ENCODE measurements around the gene MTUS2. TPM values are rescaled to one million over a fixed set of nuclear protein-coding genes. Genes with fewer than 3 reads are reported as not detected.

MTUS2 gene
- total RNA-seq, 1 donor from 2014 or later = 0.90 TPM

GRCh38 chr13:28864544-28864943 lies 44.4 kb downstream of the MTUS2 start:
- DNase-seq (ENCODE audit: low spot score) = no peak
- Mint-ChIP-seq H3K4me3 (ENCODE audit: unreplicated experiment) (no peak overlapping the region), H3K27me3 (ENCODE audit: unreplicated experiment) (no peaks in the 10 kb centered on the region), H3K9me3 (ENCODE audit: unreplicated experiment) (no peaks in the 10 kb centered on the region), H3K36me3 (ENCODE audit: low read depth, unreplicated experiment) (no peaks in the 10 kb centered on the region), H3K4me1 (ENCODE audit: unreplicated experiment) (no peaks in the 10 kb centered on the region), H3K27ac (ENCODE audit: unreplicated experiment) (no peak overlapping the region)
- TF ChIP-seq CTCF (IDR thresholded peaks at IDR 0.05; ENCODE audit: unreplicated experiment) = no peak

GRCh38 chr13:28865149-28865744 lies 45.1 kb downstream of the MTUS2 start:
- TF ChIP-seq CTCF (IDR thresholded peaks at IDR 0.05; ENCODE audit: unreplicated experiment) = no peak
- H3K27ac Mint-ChIP-seq (ENCODE audit: unreplicated experiment) = no peak overlapping the region
- H3K4me1 Mint-ChIP-seq (ENCODE audit: unreplicated experiment) = no peaks in the 10 kb centered on the region
- no peaks in the 10 kb centered on the region for H3K9me3 Mint-ChIP-seq (ENCODE audit: unreplicated experiment)
- H3K36me3 Mint-ChIP-seq (ENCODE audit: low read depth, unreplicated experiment) = no peaks in the 10 kb centered on the region
- no peak for DNase-seq (ENCODE audit: low spot score)
- no peaks in the 10 kb centered on the region for H3K27me3 Mint-ChIP-seq (ENCODE audit: unreplicated experiment)
- H3K4me3 Mint-ChIP-seq (ENCODE audit: unreplicated experiment) = no peak overlapping the region

GRCh38 chr13:28865951-28866350 lies 45.8 kb downstream of the MTUS2 start:
- Mint-ChIP-seq H3K36me3 (ENCODE audit: low read depth, unreplicated experiment) (no peaks in the 10 kb centered on the region), H3K4me1 (ENCODE audit: unreplicated experiment) (no peaks in the 10 kb centered on the region), H3K4me3 (ENCODE audit: unreplicated experiment) (no peak overlapping the region), H3K9me3 (ENCODE audit: unreplicated experiment) (no peaks in the 10 kb centered on the region), H3K27me3 (ENCODE audit: unreplicated experiment) (no peaks in the 10 kb centered on the region), H3K27ac (ENCODE audit: unreplicated experiment) (no peak overlapping the region)
- DNase-seq (ENCODE audit: low spot score) = no peak
- no peak for TF ChIP-seq CTCF (IDR thresholded peaks at IDR 0.05; ENCODE audit: unreplicated experiment)

- H3K27me3 Mint-ChIP-seq (ENCODE audit: unreplicated experiment) = peaks cover 3% of the 10 kb centered on the region
- no peak overlapping the region for H3K27ac Mint-ChIP-seq (ENCODE audit: unreplicated experiment)
- no peak for TF ChIP-seq CTCF (IDR thresholded peaks at IDR 0.05; ENCODE audit: unreplicated experiment)
- no peak overlapping the region for H3K4me3 Mint-ChIP-seq (ENCODE audit: unreplicated experiment)
- H3K4me1 Mint-ChIP-seq (ENCODE audit: unreplicated experiment) = no peaks in the 10 kb centered on the region
- H3K9me3 Mint-ChIP-seq (ENCODE audit: unreplicated experiment) = peaks cover 4% of the 10 kb centered on the region
- no peak for DNase-seq (ENCODE audit: low spot score)
- no peaks in the 10 kb centered on the region for H3K36me3 Mint-ChIP-seq (ENCODE audit: low read depth, unreplicated experiment)
These were observed 46.8 kb downstream of the MTUS2 start for GRCh38 chr13:28866932-28867331.

- Mint-ChIP-seq H3K27ac (ENCODE audit: unreplicated experiment) (no peak overlapping the region), H3K4me1 (ENCODE audit: unreplicated experiment) (no peaks in the 10 kb centered on the region), H3K4me3 (ENCODE audit: unreplicated experiment) (no peak overlapping the region), H3K27me3 (ENCODE audit: unreplicated experiment) (peaks cover 3% of the 10 kb centered on the region), H3K36me3 (ENCODE audit: low read depth, unreplicated experiment) (no peaks in the 10 kb centered on the region), H3K9me3 (ENCODE audit: unreplicated experiment) (peaks cover 11% of the 10 kb centered on the region)
- no peak for TF ChIP-seq CTCF (IDR thresholded peaks at IDR 0.05; ENCODE audit: unreplicated experiment)
- no peak for DNase-seq (ENCODE audit: low spot score)
These were observed 47.4 kb downstream of the MTUS2 start for GRCh38 chr13:28867564-28867963.
